Activated CD4-positive, alpha-beta T cell treated with anti-CD3 and anti-CD28 coated beads, Interleukin-2, Interleukin-4, amounts not matched to agents 100 ng/mL and 50 ng/mL, durations not matched to agents 16 hours and 8 hours (primary cell): ENCODE results near the gene MRE11.
A peak's percentile ranks its signal among the peaks of the same experiment; 100 is the strongest.
"Not testable (repeated sequence)": the region's sequence is repeated elsewhere in the genome, so short reads cannot be mapped to it uniquely, and the experiment has no call there.

Experiments used
- DNase-seq: peaks from one replicate; pipeline ENCODE4 v3.0.0-alpha.2; 2020; ENCODE audit warnings: low spot score

MRE11 gene

GRCh38 chr11:94506513-94506912 is 12.9 kb upstream of the MRE11 start:
- not testable (repeated sequence) for DNase-seq

GRCh38 chr11:94504689-94505293 is 11.1 kb upstream of the MRE11 start:
- DNase-seq: peak; percentile 60

- DNase-seq: no peak
These were observed 7.9 kb upstream of the MRE11 start for GRCh38 chr11:94501522-94501921.

GRCh38 chr11:94500181-94500580 is 6.5 kb upstream of the MRE11 start:
- no peak for DNase-seq

GRCh38 chr11:94494126-94494680 is 559 bp upstream of the MRE11 start:
- DNase-seq: no peak

GRCh38 chr11:94486068-94486467 is 7.6 kb downstream of the MRE11 start:
- DNase-seq: no peak

- no peak for DNase-seq
These were observed 12.3 kb downstream of the MRE11 start for GRCh38 chr11:94481342-94481741.

- no peak for DNase-seq
These were observed 16.0 kb downstream of the MRE11 start for GRCh38 chr11:94477624-94478023.

GRCh38 chr11:94472916-94473799 is 20.5 kb downstream of the MRE11 start:
- peak; percentile 51 for DNase-seq

- DNase-seq: peak; percentile 45
These were observed 24.2 kb downstream of the MRE11 start for GRCh38 chr11:94469416-94469815.

GRCh38 chr11:94459576-94459975 is 34.1 kb downstream of the MRE11 start:
- DNase-seq: peak; percentile 30

GRCh38 chr11:94457118-94458029 is 36.3 kb downstream of the MRE11 start:
- no peak for DNase-seq

GRCh38 chr11:94455861-94456260 is 37.8 kb downstream of the MRE11 start:
- DNase-seq: no peak

- DNase-seq: no peak
These were observed 39.3 kb downstream of the MRE11 start for GRCh38 chr11:94454301-94454700.

- DNase-seq: no peak
These were observed 40.7 kb downstream of the MRE11 start for GRCh38 chr11:94452988-94453387.

GRCh38 chr11:94450048-94450447 is 43.6 kb downstream of the MRE11 start:
- no peak for DNase-seq

GRCh38 chr11:94449437-94449836 is 44.2 kb downstream of the MRE11 start:
- no peak for DNase-seq

- no peak for DNase-seq
These were observed 44.6 kb downstream of the MRE11 start for GRCh38 chr11:94449029-94449428.

GRCh38 chr11:94447149-94447548 is 46.5 kb downstream of the MRE11 start:
- no peak for DNase-seq

GRCh38 chr11:94445641-94446040 is 48.0 kb downstream of the MRE11 start:
- DNase-seq: no peak

- DNase-seq: no peak
These were observed 60.6 kb downstream of the MRE11 start for GRCh38 chr11:94433049-94433448.

GRCh38 chr11:94424662-94425061 is 69.0 kb downstream of the MRE11 start:
- no peak for DNase-seq
